B cell (primary cell): ENCODE results near the gene CALR3. TPM values are rescaled to one million over a fixed set of nuclear protein-coding genes. Genes with fewer than 3 reads are reported as not detected.

Experiments
- ATAC-seq: fragments of 200-7000 bp; cut with Tn5 transposase; one replicate; pipeline ENCODE4 v1.10.0; 2021; ENCODE audit warnings: low read depth, mild to moderate bottlenecking, moderate number of reproducible peaks, moderate library complexity
- CTCF ChIA-PET: fragments of 350-600 bp; sonication (Branson Sonifier 250); formaldehyde crosslinking; loops from one replicate; lab custom pipeline; 2021; ENCODE audit warnings: antibody characterized with exemption, inconsistent platforms; lab: Charles Lee
- POLR2A ChIA-PET: fragments of 350-600 bp; sonication (Branson Sonifier 250); formaldehyde crosslinking; loops from one replicate; lab custom pipeline; 2021; ENCODE audit warnings: antibody characterized with exemption; lab: Charles Lee
- DNase-seq: peaks from one replicate; pipeline ENCODE4 v3.0.0; 2013
- H2AFZ ChIP-seq: 2 replicates; pipeline ENCODE4 v1.6.1; 2012; ENCODE audit warnings: mild to moderate bottlenecking, low read depth, low read length; ENCODE audit not compliant: insufficient read depth, poor library complexity, severe bottlenecking
- H3K27ac ChIP-seq, 2 donors: 1 replicate in 1 of 2; 2 replicates in 1 of 2; pipeline ENCODE4 v1.5.1; 2012 to 2013; ENCODE audit warnings: low read length in 2 of 2, mild to moderate bottlenecking in 2 of 2, moderate library complexity in 1 of 2
- H3K27me3 ChIP-seq, 4 experiments: fragments of 200-600 bp in 1 of 4; sonication (generic) in 1 of 4; replicated peaks in 1 of 4; 1 replicate in 2 of 4; 2 replicates in 2 of 4; pipeline versions ENCODE4 v1.6.1 to v1.7.0; 2013 to 2016; ENCODE audit warnings: low read length in 3 of 4, mild to moderate bottlenecking in 2 of 4, mixed read lengths in 1 of 4, moderate library complexity in 1 of 4; ENCODE audit not compliant: insufficient read depth in 4 of 4, control insufficient read depth in 3 of 4; ENCODE audit errors: control extremely low read depth in 1 of 4
- H3K36me3 ChIP-seq, 2 experiments: replicated peaks in 1 of 2; 1 replicate in 1 of 2; 2 replicates in 1 of 2; pipeline versions ENCODE4 v1.6.1 to v1.7.1; 2013; ENCODE audit warnings: low read length in 1 of 2; ENCODE audit not compliant: insufficient read depth in 2 of 2, control insufficient read depth in 1 of 2; ENCODE audit errors: control extremely low read depth in 1 of 2, extremely low read depth in 1 of 2
- H3K4me1 ChIP-seq, 2 donors: fragments of 200-600 bp in 1 of 2; sonication (generic) in 1 of 2; 1 replicate in 1 of 2; 2 replicates in 1 of 2; pipeline versions ENCODE4 v1.5.1 to v1.6.1; 2013 to 2017; ENCODE audit warnings: low read length in 2 of 2; ENCODE audit not compliant: control insufficient read depth in 2 of 2, insufficient read depth in 2 of 2
- H3K4me2 ChIP-seq: replicated peaks from 2 replicates; pipeline ENCODE3; 2012; ENCODE audit warnings: mild to moderate bottlenecking, low read depth, low read length; ENCODE audit not compliant: poor library complexity, severe bottlenecking
- H3K4me3 ChIP-seq, 5 experiments: fragments of 200-600 bp in 1 of 5; sonication (generic) in 1 of 5; 1 replicate in 3 of 5; 2 replicates in 2 of 5; pipeline versions ENCODE4 v1.5.1 to v1.7.0; 2011 to 2016; ENCODE audit warnings: low read length in 4 of 5, mild to moderate bottlenecking in 4 of 5, low read depth in 2 of 5, control low read depth in 1 of 5, moderate library complexity in 1 of 5; ENCODE audit not compliant: insufficient read depth in 1 of 5; ENCODE audit errors: control extremely low read depth in 1 of 5, extremely low read depth in 1 of 5
- H3K79me2 ChIP-seq: fragments of 200-600 bp; sonication (generic); one replicate; pipeline ENCODE4 v1.6.0; 2016; ENCODE audit warnings: low read length; ENCODE audit not compliant: control insufficient read depth, insufficient read depth
- H3K9ac ChIP-seq: fragments of 200-600 bp; sonication (generic); 2 replicates; pipeline ENCODE4 v1.6.1; 2017; ENCODE audit warnings: mild to moderate bottlenecking, low read length, moderate library complexity
- H3K9me3 ChIP-seq, 3 donors: one replicate each; pipeline versions ENCODE4 v1.6.1 to v1.7.1; 2013; ENCODE audit warnings: low read length in 2 of 3; ENCODE audit not compliant: control insufficient read depth in 2 of 3, insufficient read depth in 1 of 3; ENCODE audit errors: control extremely low read depth in 1 of 3
- H4K20me1 ChIP-seq: 2 replicates; pipeline ENCODE4 v1.6.0; 2012; ENCODE audit warnings: mild to moderate bottlenecking, low read length; ENCODE audit not compliant: insufficient read depth, control insufficient read depth, poor library complexity, severe bottlenecking
- H3K27ac Mint-ChIP-seq: one replicate; pipeline ENCODE4 v1.8.0; 2021; ENCODE audit warnings: mixed read lengths
- H3K27me3 Mint-ChIP-seq: one replicate; pipeline ENCODE4 v1.8.0; 2021; ENCODE audit warnings: mixed read lengths
- H3K4me1 Mint-ChIP-seq: one replicate; pipeline ENCODE4 v1.8.0; 2021; ENCODE audit warnings: mixed read lengths
- H3K4me3 Mint-ChIP-seq: one replicate; pipeline ENCODE4 v1.8.0; 2021; ENCODE audit warnings: mixed read lengths
- H3K9me3 Mint-ChIP-seq: one replicate; pipeline ENCODE4 v1.8.0; 2022; ENCODE audit warnings: mixed read lengths; ENCODE audit not compliant: insufficient read depth
- CTCF ChIP-seq: fragments of 200-600 bp; IDR thresholded peaks from one replicate; pipeline ENCODE4 v1.8.0; 2022; ENCODE audit warnings: antibody characterized with exemption, mild to moderate bottlenecking
- EZH2 ChIP-seq: IDR thresholded peaks from 2 replicates; pipeline ENCODE4 v1.6.1; 2012; ENCODE audit warnings: borderline replicate concordance, low read depth, mild to moderate bottlenecking, moderate library complexity, low read length; ENCODE audit not compliant: insufficient read depth, poor library complexity, severe bottlenecking
- WGBS: methylation state at CpG from one replicate; pipeline ENCODE4 v1.1.5; 2013; ENCODE audit warnings: missing lambda C conversion rate; ENCODE audit not compliant: insufficient coverage; 5-methylcytosine and 5-hydroxymethylcytosine counted together
- intact Hi-C: fragments of 100-400 bp; cut with micrococcal nuclease; formaldehyde crosslinking; loops from one replicate; pipeline ENCODE4 v1.10.0; 2022
- polyA plus RNA-seq: library from polyadenylated mRNA; depleted of rRNA; stranded (reverse); fragments of >200 nt; gene quantifications from 2 replicates; pipeline ENCODE4 v1.2.3, GENCODE V29; 2012
- total RNA-seq, 2 donors: library from RNA; stranded (reverse); fragments of 120-200 nt in 1 of 2; gene quantifications; 1 replicate in 1 of 2; 2 replicates in 1 of 2; pipeline versions ENCODE4 v1.2.3 to v1.2.4, GENCODE V29; 2013 to 2022

CALR3 gene
- total and polyA plus RNA-seq, 2 donors (not counting 1 experiment from before 2014, with no cell fraction given) = 0.44 TPM; not detected in 1

- no peaks in the 10 kb centered on the region for H3K27me3 Mint-ChIP-seq
- H3K9me3 Mint-ChIP-seq = no peaks in the 10 kb centered on the region
- H4K20me1 ChIP-seq = peaks cover 16% of the 10 kb centered on the region
- H3K9ac ChIP-seq = no peak overlapping the region
- H3K27ac ChIP-seq = no peak overlapping the region
- 97% methylated on average over 22 of the region's 25 CpGs for WGBS
- H3K27ac Mint-ChIP-seq = no peak overlapping the region
- no peaks in the 10 kb centered on the region for H3K9me3 ChIP-seq
- no peaks in the 10 kb centered on the region for H3K4me1 ChIP-seq
- peaks cover 0 to 89% of the 10 kb centered on the region in 2 experiments for H3K36me3 ChIP-seq
- H3K79me2 ChIP-seq = peaks cover 8% of the 10 kb centered on the region
- ATAC-seq (no peak), DNase-seq (no peak)
- no peaks in the 10 kb centered on the region for H3K4me1 Mint-ChIP-seq
- no peaks in the 10 kb centered on the region for H3K27me3 ChIP-seq
- H3K4me3 Mint-ChIP-seq = no peak overlapping the region
- H3K4me2 ChIP-seq = no peak overlapping the region
- intact Hi-C loops = no loop called here
- POLR2A ChIA-PET = interaction anchor here (0.6 kb wide), 1 partner anchor 8 kb away, joined by 5 read pairs; no protein-coding TSS in a partner anchor
- CTCF ChIA-PET = no interaction called here
- TF ChIP-seq CTCF (no peak), EZH2 (no peak)
- H2AFZ ChIP-seq = no peak overlapping the region
- H3K4me3 ChIP-seq = no peak overlapping the region
Measured at GRCh38 chr19:16522559-16523377, 26.8 kb upstream of the CALR3 start.

GRCh38 chr19:16521715-16522289 is 25.8 kb upstream of the CALR3 start:
- TF ChIP-seq EZH2 (no peak), CTCF (no peak)
- ChIA-PET CTCF (no interaction called here), POLR2A (interaction anchor here (0.6 kb wide), 1 partner anchor 7 kb away, joined by 5 read pairs; no protein-coding TSS in a partner anchor)
- no peak overlapping the region for H3K27ac Mint-ChIP-seq
- peaks cover 2 to 88% of the 10 kb centered on the region in 2 experiments for H3K36me3 ChIP-seq
- intact Hi-C loops = no loop called here
- H3K79me2 ChIP-seq = peaks cover 1% of the 10 kb centered on the region
- no peaks in the 10 kb centered on the region for H3K27me3 Mint-ChIP-seq
- no peak overlapping the region for H3K4me2 ChIP-seq
- H3K4me3 ChIP-seq = no peak overlapping the region
- no peak overlapping the region for H3K9ac ChIP-seq
- no peak overlapping the region for H2AFZ ChIP-seq
- H3K9me3 Mint-ChIP-seq = no peaks in the 10 kb centered on the region
- ATAC-seq (no peak), DNase-seq (peak; percentile 9)
- no peaks in the 10 kb centered on the region for H3K4me1 Mint-ChIP-seq
- 100% methylated on average over 8 of the region's 10 CpGs for WGBS
- H4K20me1 ChIP-seq = peaks cover 15% of the 10 kb centered on the region
- no peaks in the 10 kb centered on the region for H3K27me3 ChIP-seq
- no peak overlapping the region for H3K4me3 Mint-ChIP-seq
- no peaks in the 10 kb centered on the region for H3K9me3 ChIP-seq
- H3K27ac ChIP-seq = no peak overlapping the region
- no peaks in the 10 kb centered on the region for H3K4me1 ChIP-seq
